Aorta (tissue), 5 donors: ENCODE data around the gene ATP5IF1. TPM values are rescaled to one million over a fixed set of nuclear protein-coding genes. Genes with fewer than 3 reads are reported as not detected.

Experiments used
- ATAC-seq: fragments of 200-7000 bp; cut with Tn5 transposase; one replicate; pipeline ENCODE4 v1.9.1; 2022; ENCODE audit warnings: moderate library complexity; ENCODE audit not compliant: low FRiP score
- DNase-seq, 2 donors: peaks; one replicate each; pipeline ENCODE4 v3.0.0-alpha.2; 2020
- H3K27ac ChIP-seq, 2 donors: one replicate each; pipeline ENCODE4 v1.5.1; 2013; ENCODE audit warnings: low read length in 2 of 2, mild to moderate bottlenecking in 2 of 2, moderate library complexity in 2 of 2, control low read depth in 1 of 2, inconsistent platforms in 1 of 2, low read depth in 1 of 2
- H3K27me3 ChIP-seq, 2 donors: one replicate each; pipeline ENCODE4 v1.6.1; 2013; ENCODE audit warnings: control low read depth in 1 of 2, low read length in 1 of 2, mild to moderate bottlenecking in 1 of 2, moderate library complexity in 1 of 2; ENCODE audit not compliant: insufficient read depth in 2 of 2, control insufficient read depth in 1 of 2
- H3K36me3 ChIP-seq, 2 donors: one replicate each; pipeline ENCODE4 v1.6.1; 2013; ENCODE audit warnings: control low read depth in 1 of 2, low read length in 1 of 2, mild to moderate bottlenecking in 1 of 2; ENCODE audit not compliant: insufficient read depth in 2 of 2, control insufficient read depth in 1 of 2
- H3K4me1 ChIP-seq, 2 donors: one replicate each; pipeline ENCODE4 v1.6.1; 2013; ENCODE audit warnings: low read length in 2 of 2, control low read depth in 1 of 2, mild to moderate bottlenecking in 1 of 2, moderate library complexity in 1 of 2; ENCODE audit not compliant: insufficient read depth in 2 of 2, control insufficient read depth in 1 of 2
- H3K4me3 ChIP-seq, 2 donors: one replicate each; pipeline ENCODE4 v1.5.1; 2013; ENCODE audit warnings: low read length in 2 of 2, control low read depth in 1 of 2, mild to moderate bottlenecking in 1 of 2
- H3K9me3 ChIP-seq: one replicate; pipeline ENCODE4 v1.6.1; 2013; ENCODE audit warnings: mild to moderate bottlenecking, low read length; ENCODE audit not compliant: control insufficient read depth
- WGBS, 2 donors: extraction: QIAGEN DNeasy Blood & Tissue Kit; methylation state at CpG; one replicate each; pipeline ENCODE4 v1.1.7; 2013; 5-methylcytosine and 5-hydroxymethylcytosine counted together
- intact Hi-C, 2 donors: fragments of 100-400 bp; cut with DNase I; formaldehyde crosslinking; loops; one replicate each; pipeline versions ENCODE4 v1.14.2 to v1.15.0; 2022
- polyA plus RNA-seq, 2 donors: library from polyadenylated mRNA; stranded (reverse); fragments of 200-250 nt; gene quantifications; one replicate each; pipeline ENCODE4 v1.2.3, GENCODE V29; 2013
- total RNA-seq, 2 donors: library from RNA; stranded (reverse); fragmentation: NEBNext Ultra II Directional; extraction: Animal tissue kit (Norgen Biotek cat#: 25700); gene quantifications; one replicate each; pipeline ENCODE4 v1.2.1, GENCODE V29; 2021
- donor health status: healthy with polysubstance abuse.
- donor health status: Bipolar disorder and iron deficiency.
- donor health status: DM: no; HTN: no; CAD: no.
- donor health status: DM: no; HTN: no; CAD: no.
- donor health status: DM: yes; HTN: yes; CAD: no.

Gene ATP5IF1
- total and polyA plus RNA-seq, 4 donors = 56.3 to 391 (median 153) TPM

DNA sequence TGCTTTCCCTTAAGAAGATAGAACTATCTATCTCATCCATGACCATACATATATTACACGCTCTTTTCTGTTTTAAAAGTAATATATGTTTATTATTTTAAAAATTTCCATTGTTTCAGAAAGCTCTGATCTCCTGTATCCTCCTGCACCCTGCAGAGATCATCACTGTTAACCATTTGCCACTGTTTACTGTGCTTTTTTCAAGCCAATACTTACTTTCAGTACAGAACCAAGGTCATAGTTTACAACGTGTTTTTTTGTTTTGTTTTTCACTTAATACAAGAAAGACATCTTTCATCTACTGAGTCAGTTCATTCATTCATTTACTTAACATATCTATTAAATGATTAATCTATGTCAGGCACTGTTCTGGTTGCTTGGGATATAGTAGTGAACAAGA lies 33.6 kb downstream of the ATP5IF1 start:
- ATAC-seq = no peak
- no peak overlapping the region for H3K27ac ChIP-seq
- peaks cover 3% of the 10 kb centered on the region in 2 donors for H3K36me3 ChIP-seq
- no peaks in the 10 kb centered on the region for H3K9me3 ChIP-seq
- DNase-seq = no peak
- 71 to 73% methylated on average over 2 of the region's 2 CpGs for WGBS, 2 donors
- no peaks in the 10 kb centered on the region for H3K27me3 ChIP-seq
- H3K4me3 ChIP-seq = no peak overlapping the region
- H3K4me1 ChIP-seq = no peaks in the 10 kb centered on the region
- intact Hi-C loops = no loop called here

DNA sequence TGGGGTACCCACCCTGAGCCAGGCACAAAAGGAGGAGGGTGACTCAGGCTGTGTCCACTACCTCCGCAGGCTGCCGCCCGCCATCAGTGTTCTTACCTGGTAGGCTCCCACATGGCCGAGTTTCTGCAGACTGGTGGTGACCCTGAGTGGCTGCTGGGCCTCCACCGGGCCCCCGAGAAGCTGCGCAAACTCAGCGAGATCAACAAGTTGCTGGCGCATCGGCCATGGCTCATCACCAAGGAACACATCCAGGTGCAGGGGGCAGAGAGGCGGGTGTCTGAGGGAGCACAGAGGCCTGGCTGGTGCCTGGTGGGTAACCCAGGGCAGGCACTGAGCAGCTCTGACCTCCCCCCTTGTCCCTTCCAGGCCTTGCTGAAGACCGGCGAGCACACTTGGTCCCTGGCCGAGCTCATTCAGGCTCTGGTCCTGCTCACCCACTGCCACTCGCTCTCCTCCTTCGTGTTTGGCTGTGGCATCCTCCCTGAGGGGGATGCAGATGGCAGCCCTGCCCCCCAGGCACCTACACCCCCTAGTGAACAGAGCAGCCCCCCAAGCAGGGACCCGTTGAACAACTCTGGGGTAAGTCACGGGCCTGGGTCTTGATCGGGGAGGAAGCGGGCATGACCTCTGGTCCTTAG lies 36.4 kb downstream of the ATP5IF1 start:
- intact Hi-C loops = no loop called here
- Histone ChIP-seq H3K4me1 (no peaks in the 10 kb centered on the region), H3K4me3 (no peak overlapping the region), H3K27ac (no peak overlapping the region), H3K27me3 (no peaks in the 10 kb centered on the region), H3K9me3 (no peaks in the 10 kb centered on the region), H3K36me3 (peaks cover 3 to 6% of the 10 kb centered on the region in 2 donors)
- DNase-seq (no peak), ATAC-seq (no peak)
- 92 to 94% methylated on average over 20 of the region's 20 CpGs for WGBS, 2 donors

DNA sequence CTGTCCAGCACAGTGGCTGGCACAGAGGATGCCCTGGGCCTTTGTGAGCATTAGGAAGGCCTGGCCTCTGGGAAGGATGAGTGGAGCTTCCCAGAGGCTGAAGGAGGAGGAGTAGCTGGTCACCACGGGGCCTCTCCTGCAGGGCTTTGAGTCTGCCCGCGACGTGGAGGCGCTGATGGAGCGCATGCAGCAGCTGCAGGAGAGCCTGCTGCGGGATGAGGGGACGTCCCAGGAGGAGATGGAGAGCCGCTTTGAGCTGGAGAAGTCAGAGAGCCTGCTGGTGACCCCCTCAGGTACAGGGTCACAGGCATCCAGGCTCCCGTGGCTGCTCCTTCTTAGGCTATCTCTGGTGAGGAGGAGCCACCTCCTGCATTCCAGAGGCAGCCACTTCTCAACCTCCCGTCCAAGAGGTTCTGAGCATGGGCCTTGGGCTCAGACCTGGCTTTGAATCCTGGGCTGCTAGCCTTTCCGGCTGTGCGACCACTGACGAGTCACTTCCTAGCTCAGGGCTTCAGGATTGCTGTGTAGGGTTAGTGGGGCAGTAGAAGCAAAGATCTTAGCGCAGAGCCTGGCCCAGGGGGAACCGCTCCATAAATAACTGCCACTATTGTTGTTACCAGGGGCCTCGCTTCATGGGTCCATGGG lies 37.4 kb downstream of the ATP5IF1 start:
- H3K4me3 ChIP-seq = no peak overlapping the region
- H3K9me3 ChIP-seq = no peaks in the 10 kb centered on the region
- no peak overlapping the region for H3K27ac ChIP-seq
- H3K4me1 ChIP-seq = no peaks in the 10 kb centered on the region
- 71 to 78% methylated on average over 17 of the region's 17 CpGs for WGBS, 2 donors
- intact Hi-C loops = no loop called here
- ATAC-seq (no peak), DNase-seq (no peak)
- peaks cover 3 to 6% of the 10 kb centered on the region in 2 donors for H3K36me3 ChIP-seq
- H3K27me3 ChIP-seq = no peaks in the 10 kb centered on the region

DNA sequence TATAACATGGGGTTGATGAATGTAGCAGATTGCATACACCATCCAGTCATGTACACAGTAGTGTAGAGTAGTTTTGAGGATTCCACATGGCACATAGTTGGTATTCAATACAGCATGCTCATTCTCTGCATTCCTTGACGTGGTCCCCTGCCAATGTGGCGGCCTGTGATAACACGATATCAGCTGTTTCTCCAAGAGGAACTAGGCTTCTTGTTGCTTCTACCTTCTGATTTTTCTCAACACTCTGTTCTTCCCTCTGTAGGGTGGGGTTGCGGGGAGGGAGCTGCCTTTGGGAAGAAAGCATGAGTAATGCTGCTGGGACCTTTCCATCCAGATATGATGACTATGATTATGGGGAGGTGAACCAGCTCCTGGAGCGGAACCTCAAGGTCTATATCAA lies 42.8 kb downstream of the ATP5IF1 start:
- WGBS, 2 donors = 86 to 92% methylated on average over 5 of the region's 5 CpGs
- ATAC-seq = no peak
- H3K27me3 ChIP-seq = no peaks in the 10 kb centered on the region
- no peaks in the 10 kb centered on the region for H3K9me3 ChIP-seq
- H3K27ac ChIP-seq = no peak overlapping the region
- intact Hi-C loops = no loop called here
- H3K4me3 ChIP-seq = no peak overlapping the region
- H3K4me1 ChIP-seq = no peaks in the 10 kb centered on the region
- no peak for DNase-seq
- peaks cover 7 to 13% of the 10 kb centered on the region in 2 donors for H3K36me3 ChIP-seq

DNA sequence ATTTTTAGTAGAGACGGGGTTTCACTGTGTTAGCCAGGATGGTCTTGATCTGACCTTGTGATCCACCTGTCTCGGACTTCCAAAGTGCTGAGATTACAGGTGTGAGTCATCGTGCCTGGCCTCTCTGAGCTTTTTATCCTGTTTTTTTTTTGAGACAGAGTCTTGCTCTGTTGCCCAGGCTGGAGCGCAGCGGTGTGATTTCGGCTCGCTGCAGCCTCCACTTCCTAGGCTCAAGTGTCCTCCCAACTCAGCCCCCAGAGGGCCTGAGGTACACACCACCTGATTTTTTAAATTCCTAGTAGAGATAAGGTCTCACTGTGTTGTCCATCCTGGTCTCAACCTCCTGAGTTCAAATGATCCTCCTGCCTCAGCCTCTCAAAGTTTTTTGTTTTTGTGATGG lies 43.8 kb downstream of the ATP5IF1 start:
- no peaks in the 10 kb centered on the region for H3K4me1 ChIP-seq
- 94 to 97% methylated on average over 7 of the region's 7 CpGs for WGBS, 2 donors
- intact Hi-C loops = no loop called here
- no peaks in the 10 kb centered on the region for H3K9me3 ChIP-seq
- DNase-seq (no peak), ATAC-seq (no peak)
- H3K36me3 ChIP-seq = peaks cover 7 to 10% of the 10 kb centered on the region in 2 donors
- no peak overlapping the region for H3K27ac ChIP-seq
- H3K4me3 ChIP-seq = no peak overlapping the region
- no peaks in the 10 kb centered on the region for H3K27me3 ChIP-seq

DNA sequence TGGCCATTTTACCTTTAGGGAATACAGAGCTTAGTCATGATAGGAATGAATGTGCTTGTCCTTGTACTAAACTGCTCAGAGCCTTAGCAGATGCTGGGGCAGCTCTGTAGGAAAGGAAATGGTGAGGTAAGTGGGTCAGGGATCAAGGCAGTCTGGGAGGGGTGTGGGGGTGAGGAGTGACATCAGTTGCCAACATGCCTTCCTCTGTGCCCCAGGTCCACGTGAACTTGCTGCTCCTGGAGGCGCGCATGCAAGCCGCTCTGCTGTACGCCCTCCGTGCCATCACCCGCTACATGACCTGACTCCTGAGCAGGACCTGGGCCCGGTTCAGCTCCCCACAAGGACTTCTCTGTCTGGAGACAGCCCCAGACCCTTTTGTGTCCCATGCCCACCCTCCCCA lies 44.6 kb downstream of the ATP5IF1 start:
- no peak overlapping the region for H3K27ac ChIP-seq
- ATAC-seq = no peak
- no peak for DNase-seq
- H3K36me3 ChIP-seq = peaks cover 7 to 9% of the 10 kb centered on the region in 2 donors
- WGBS, 2 donors = 91% methylated on average over 8 of the region's 8 CpGs
- no peaks in the 10 kb centered on the region for H3K4me1 ChIP-seq
- intact Hi-C loops = no loop called here
- no peaks in the 10 kb centered on the region for H3K9me3 ChIP-seq
- H3K4me3 ChIP-seq = no peak overlapping the region
- H3K27me3 ChIP-seq = no peaks in the 10 kb centered on the region

DNA sequence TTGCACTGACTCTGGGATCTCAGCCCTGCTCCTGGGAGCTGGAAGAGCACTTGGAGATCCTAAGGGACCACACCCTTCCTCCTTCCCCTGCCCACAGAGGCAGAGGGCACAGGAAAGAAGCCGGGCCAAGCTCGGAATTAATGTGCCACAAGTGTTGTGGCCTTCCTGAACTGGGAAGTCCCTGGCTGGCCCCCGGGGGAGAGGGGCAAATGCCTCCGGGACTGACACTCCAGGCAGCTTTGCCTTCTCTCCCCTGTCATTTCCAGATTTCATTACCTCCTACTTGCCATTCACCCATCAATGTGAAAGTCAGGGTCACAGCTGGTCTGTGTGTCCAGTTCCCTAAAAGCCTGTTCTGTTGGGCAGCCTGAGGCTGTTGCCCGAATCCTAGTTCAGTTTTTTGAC lies 45.1 kb downstream of the ATP5IF1 start:
- DNase-seq (no peak), ATAC-seq (no peak)
- no peaks in the 10 kb centered on the region for H3K4me1 ChIP-seq
- no peaks in the 10 kb centered on the region for H3K27me3 ChIP-seq
- H3K36me3 ChIP-seq = peaks cover 7 to 9% of the 10 kb centered on the region in 2 donors
- H3K4me3 ChIP-seq = no peak overlapping the region
- H3K27ac ChIP-seq = no peak overlapping the region
- intact Hi-C loops = no loop called here
- H3K9me3 ChIP-seq = no peaks in the 10 kb centered on the region
- 84 to 88% methylated on average over 5 of the region's 5 CpGs for WGBS, 2 donors

DNA sequence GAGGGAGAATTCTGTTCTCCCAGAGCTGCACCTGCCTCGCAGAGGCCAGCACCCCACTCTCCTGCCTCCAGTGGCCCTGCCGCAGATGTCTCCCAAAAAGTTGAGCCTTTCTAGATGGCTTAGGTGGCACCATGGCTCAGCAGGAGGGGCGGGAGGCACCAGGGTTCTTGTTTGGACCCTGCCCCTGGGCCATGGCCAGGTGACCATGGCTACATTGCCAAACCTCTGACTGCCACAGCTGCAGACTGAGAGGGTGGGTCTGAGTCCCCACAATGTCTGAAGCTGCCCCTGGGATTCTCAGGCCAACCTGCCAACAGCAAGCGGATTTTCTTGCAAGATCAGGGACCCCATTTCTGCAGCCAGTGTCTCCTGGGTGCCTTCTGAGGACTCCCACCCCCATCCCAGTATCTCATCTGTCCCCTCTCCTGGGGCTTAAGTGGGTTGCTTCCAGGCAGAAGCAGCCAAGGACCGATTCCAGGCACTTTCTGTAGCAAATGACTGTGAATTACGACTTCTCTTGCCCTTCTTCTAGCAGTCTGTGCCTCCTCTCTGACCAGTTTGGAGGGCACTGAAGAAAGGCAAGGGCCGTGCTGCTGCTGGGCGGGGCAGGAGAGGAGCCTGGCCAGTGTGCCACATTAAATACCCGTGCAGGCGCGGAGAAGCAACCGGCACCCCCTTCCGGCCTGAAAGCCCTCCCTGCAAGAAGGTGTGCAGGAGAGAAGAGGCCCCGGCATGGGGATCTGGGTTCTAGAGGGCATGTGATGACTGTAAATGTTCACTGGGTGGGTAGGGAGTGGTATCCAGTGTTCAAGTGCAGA lies 45.9 kb downstream of the ATP5IF1 start:
- Histone ChIP-seq H3K27ac (no peak overlapping the region), H3K27me3 (no peaks in the 10 kb centered on the region), H3K4me1 (no peaks in the 10 kb centered on the region), H3K36me3 (peaks cover 7 to 9% of the 10 kb centered on the region in 2 donors), H3K4me3 (no peak overlapping the region), H3K9me3 (no peaks in the 10 kb centered on the region)
- DNase-seq (no peak), ATAC-seq (no peak)
- 86 to 90% methylated on average over 14 of the region's 14 CpGs for WGBS, 2 donors
- intact Hi-C loops = no loop called here
